Activated CD4-positive, alpha-beta T cell treated with anti-CD3 and anti-CD28 coated beads, Interleukin-2, amount 10 ng/mL, durations not matched to agents 7 days and 5 days (primary cell): ENCODE data around the gene FCGBP. TPM values are rescaled to one million over a fixed set of nuclear protein-coding genes. Genes with fewer than 3 reads are reported as not detected.

Experiments used
- CTCF ChIA-PET: fragments of 350-600 bp; sonication (Branson Sonifier 250); formaldehyde crosslinking; loops from one replicate; lab custom pipeline; 2021; ENCODE audit warnings: antibody characterized with exemption; lab: Charles Lee
- POLR2A ChIA-PET: fragments of 350-600 bp; sonication (Branson Sonifier 250); formaldehyde crosslinking; loops from one replicate; lab custom pipeline; 2021; ENCODE audit warnings: antibody characterized with exemption; lab: Charles Lee
- DNase-seq: peaks from one replicate; pipeline ENCODE4 v3.0.0-alpha.2; 2020
- H3K27ac Mint-ChIP-seq: one replicate; pipeline ENCODE4 v1.8.0; 2021; ENCODE audit warnings: mild to moderate bottlenecking, moderate library complexity, mixed read lengths
- H3K27me3 Mint-ChIP-seq: one replicate; pipeline ENCODE4 v1.8.0; 2021; ENCODE audit warnings: mixed read lengths
- H3K36me3 Mint-ChIP-seq: one replicate; pipeline ENCODE4 v1.8.0; 2021; ENCODE audit warnings: low read depth, mixed read lengths
- H3K4me1 Mint-ChIP-seq: one replicate; pipeline ENCODE4 v1.8.0; 2021; ENCODE audit warnings: mixed read lengths
- H3K4me3 Mint-ChIP-seq: one replicate; pipeline ENCODE4 v1.8.0; 2021; ENCODE audit warnings: mild to moderate bottlenecking, moderate library complexity, mixed read lengths
- H3K9me3 Mint-ChIP-seq: one replicate; pipeline ENCODE4 v1.8.0; 2021; ENCODE audit warnings: mixed read lengths
- total RNA-seq, 2 experiments: library from RNA; stranded (reverse); gene quantifications; one replicate each; pipeline ENCODE4 v1.2.3, GENCODE V29; 2021

Gene FCGBP
- total RNA-seq, 2 experiments from 2014 or later = 7.1 TPM

GRCh38 chr19:39942366-39942730 is 7.9 kb upstream of the FCGBP start:
- H3K4me1 Mint-ChIP-seq = peaks cover 74% of the 10 kb centered on the region

GRCh38 chr19:39941615-39942365 is 7.4 kb upstream of the FCGBP start:
- H3K4me1 Mint-ChIP-seq = peaks cover 77% of the 10 kb centered on the region
- H3K4me3 Mint-ChIP-seq = peak overlapping the region; percentile 50
- POLR2A ChIA-PET = interaction anchor here (0.9 to 1.5 kb wide), 2 partner anchors 12 to 29 kb away, joined by 7 to 13 read pairs; partner anchors contain the start of gene PSMC4
- H3K36me3 Mint-ChIP-seq = peaks cover 33% of the 10 kb centered on the region
- peak; percentile 66 for DNase-seq
- peaks cover 26% of the 10 kb centered on the region for H3K9me3 Mint-ChIP-seq
- H3K27me3 Mint-ChIP-seq = no peaks in the 10 kb centered on the region
- H3K27ac Mint-ChIP-seq = peak overlapping the region; percentile 88
- CTCF ChIA-PET = interaction anchor here (0.6 to 2.1 kb wide), 4 partner anchors 12 to 44 kb away, joined by 3 to 11 read pairs (median 3); no protein-coding TSS in a partner anchor

More at GRCh38 chr19:39942366-39942730, 7.9 kb upstream of the FCGBP start:
- Mint-ChIP-seq H3K4me3 (peak overlapping the region; percentile 50), H3K27ac (peak overlapping the region; percentile 88), H3K9me3 (peaks cover 26% of the 10 kb centered on the region), H3K36me3 (peaks cover 33% of the 10 kb centered on the region), H3K27me3 (no peaks in the 10 kb centered on the region)
- CTCF ChIA-PET = interaction anchor here (0.6 to 2.1 kb wide), 4 partner anchors 11 to 45 kb away, joined by 3 to 11 read pairs (median 3); no protein-coding TSS in a partner anchor
- POLR2A ChIA-PET = interaction anchor here (0.9 to 1.5 kb wide), 2 partner anchors 11 to 28 kb away, joined by 7 to 13 read pairs; partner anchors contain the start of gene PSMC4
- no peak for DNase-seq

GRCh38 chr19:39941151-39941550 is 6.7 kb upstream of the FCGBP start:
- Mint-ChIP-seq H3K9me3 (peaks cover 26% of the 10 kb centered on the region), H3K4me1 (peaks cover 80% of the 10 kb centered on the region), H3K4me3 (peak overlapping the region; percentile 50), H3K27ac (peak overlapping the region; percentile 88), H3K36me3 (peaks cover 33% of the 10 kb centered on the region), H3K27me3 (no peaks in the 10 kb centered on the region)
- POLR2A ChIA-PET = interaction anchor here (0.9 to 1.5 kb wide), 2 partner anchors 12 to 30 kb away, joined by 7 to 13 read pairs; partner anchors contain the start of gene PSMC4
- CTCF ChIA-PET = interaction anchor here (1.5 to 2.1 kb wide), 2 partner anchors 12 to 29 kb away, joined by 3 to 11 read pairs; no protein-coding TSS in a partner anchor
- no peak for DNase-seq

GRCh38 chr19:39940221-39940833 is 5.9 kb upstream of the FCGBP start:
- no peak for DNase-seq
- H3K9me3 Mint-ChIP-seq = peaks cover 26% of the 10 kb centered on the region
- POLR2A ChIA-PET = no interaction called here
- H3K36me3 Mint-ChIP-seq = peaks cover 33% of the 10 kb centered on the region
- H3K4me1 Mint-ChIP-seq = peaks cover 83% of the 10 kb centered on the region
- H3K27me3 Mint-ChIP-seq = no peaks in the 10 kb centered on the region
- CTCF ChIA-PET = interaction anchor here (0.6 kb wide), 1 partner anchor 8 kb away, joined by 6 read pairs; no protein-coding TSS in a partner anchor
- H3K27ac Mint-ChIP-seq = peak overlapping the region; percentile 88
- H3K4me3 Mint-ChIP-seq = no peak overlapping the region

- peaks cover 26% of the 10 kb centered on the region for H3K9me3 Mint-ChIP-seq
- no peaks in the 10 kb centered on the region for H3K27me3 Mint-ChIP-seq
- H3K36me3 Mint-ChIP-seq = peaks cover 33% of the 10 kb centered on the region
- no peak for DNase-seq
- no peak overlapping the region for H3K27ac Mint-ChIP-seq
- no peak overlapping the region for H3K4me3 Mint-ChIP-seq
- peaks cover 83% of the 10 kb centered on the region for H3K4me1 Mint-ChIP-seq
- ChIA-PET POLR2A (no interaction called here), CTCF (no interaction called here)
Measured at GRCh38 chr19:39939556-39939955, 5.1 kb upstream of the FCGBP start.

- H3K36me3 Mint-ChIP-seq = peaks cover 25% of the 10 kb centered on the region
- ChIA-PET CTCF (interaction anchor here (0.9 to 1.5 kb wide), 4 partner anchors 10 to 33 kb away, joined by 3 to 5 read pairs (median 4); partner anchors contain the start of gene PSMC4), POLR2A (no interaction called here)
- peaks cover 77% of the 10 kb centered on the region for H3K4me1 Mint-ChIP-seq
- no peaks in the 10 kb centered on the region for H3K27me3 Mint-ChIP-seq
- peak overlapping the region; percentile 21 for H3K27ac Mint-ChIP-seq
- H3K9me3 Mint-ChIP-seq = peaks cover 21% of the 10 kb centered on the region
- no peak for DNase-seq
- no peak overlapping the region for H3K4me3 Mint-ChIP-seq
Measured at GRCh38 chr19:39937787-39938186, 3.4 kb upstream of the FCGBP start.

GRCh38 chr19:39937094-39937720 is 2.8 kb upstream of the FCGBP start:
- ChIA-PET CTCF (interaction anchor here (0.5 to 2.5 kb wide), 10 partner anchors 8 to 1980 kb away, joined by 3 to 9 read pairs (median 4); partner anchors contain the start of gene PSMC4), POLR2A (interaction anchor here (0.5 kb wide), 1 partner anchor 24 kb away, joined by 3 read pairs; no protein-coding TSS in a partner anchor)
- Mint-ChIP-seq H3K4me3 (peak overlapping the region; percentile 28), H3K27me3 (no peaks in the 10 kb centered on the region), H3K27ac (peak overlapping the region; percentile 84), H3K36me3 (peaks cover 24% of the 10 kb centered on the region), H3K9me3 (peaks cover 21% of the 10 kb centered on the region), H3K4me1 (peaks cover 73% of the 10 kb centered on the region)
- DNase-seq = peak; percentile 43

- peak overlapping the region; percentile 84 for H3K27ac Mint-ChIP-seq
- peaks cover 67% of the 10 kb centered on the region for H3K4me1 Mint-ChIP-seq
- no peaks in the 10 kb centered on the region for H3K27me3 Mint-ChIP-seq
- peaks cover 21% of the 10 kb centered on the region for H3K9me3 Mint-ChIP-seq
- ChIA-PET CTCF (interaction anchor here (0.6 to 2.5 kb wide), 6 partner anchors 8 to 1979 kb away, joined by 3 to 9 read pairs (median 4); no protein-coding TSS in a partner anchor), POLR2A (interaction anchor here (0.6 kb wide), 1 partner anchor 23 kb away, joined by 4 read pairs; no protein-coding TSS in a partner anchor)
- peak overlapping the region; percentile 28 for H3K4me3 Mint-ChIP-seq
- peaks cover 24% of the 10 kb centered on the region for H3K36me3 Mint-ChIP-seq
- DNase-seq = no peak
Measured at GRCh38 chr19:39936622-39937021, 2.2 kb upstream of the FCGBP start.

GRCh38 chr19:39936020-39936419 is 1.6 kb upstream of the FCGBP start:
- Mint-ChIP-seq H3K9me3 (peaks cover 18% of the 10 kb centered on the region), H3K36me3 (peaks cover 21% of the 10 kb centered on the region), H3K4me3 (no peak overlapping the region), H3K4me1 (peaks cover 61% of the 10 kb centered on the region), H3K27ac (peak overlapping the region; percentile 51), H3K27me3 (no peaks in the 10 kb centered on the region)
- DNase-seq = no peak
- CTCF ChIA-PET = interaction anchor here (1.1 to 2.5 kb wide), 6 partner anchors 9 to 33 kb away, joined by 3 to 9 read pairs (median 4); no protein-coding TSS in a partner anchor
- POLR2A ChIA-PET = interaction anchor here (0.6 kb wide), 1 partner anchor 22 kb away, joined by 4 read pairs; no protein-coding TSS in a partner anchor

GRCh38 chr19:39935364-39935661 is 879 bp upstream of the FCGBP start:
- Mint-ChIP-seq H3K36me3 (peaks cover 14% of the 10 kb centered on the region), H3K27me3 (no peaks in the 10 kb centered on the region), H3K4me3 (no peak overlapping the region), H3K4me1 (peaks cover 54% of the 10 kb centered on the region), H3K27ac (peak overlapping the region; percentile 51), H3K9me3 (peaks cover 11% of the 10 kb centered on the region)
- CTCF ChIA-PET = interaction anchor here (1.1 to 2.5 kb wide), 3 partner anchors 9 to 33 kb away, joined by 4 to 9 read pairs (median 5); no protein-coding TSS in a partner anchor
- no peak for DNase-seq
- POLR2A ChIA-PET = no interaction called here

- H3K36me3 Mint-ChIP-seq = peaks cover 1% of the 10 kb centered on the region
- DNase-seq = no peak
- POLR2A ChIA-PET = no interaction called here
- H3K4me3 Mint-ChIP-seq = no peak overlapping the region
- peaks cover 15% of the 10 kb centered on the region for H3K4me1 Mint-ChIP-seq
- CTCF ChIA-PET = no interaction called here
- H3K27ac Mint-ChIP-seq = no peak overlapping the region
- H3K9me3 Mint-ChIP-seq = peaks cover 3% of the 10 kb centered on the region
- no peaks in the 10 kb centered on the region for H3K27me3 Mint-ChIP-seq
Measured at GRCh38 chr19:39929750-39930149, 4.7 kb downstream of the FCGBP start.

- CTCF ChIA-PET = interaction anchor here (0.6 kb wide), 1 partner anchor 335 kb away, joined by 4 read pairs; no protein-coding TSS in a partner anchor
Measured at GRCh38 chr19:39928357-39928725, 6.1 kb downstream of the FCGBP start.

More at GRCh38 chr19:39928357-39928725, 6.1 kb downstream of the FCGBP start:
- H3K36me3 Mint-ChIP-seq = peaks cover 1% of the 10 kb centered on the region
- no peaks in the 10 kb centered on the region for H3K27me3 Mint-ChIP-seq
- H3K4me3 Mint-ChIP-seq = no peak overlapping the region
- no peak for DNase-seq
- peaks cover 5% of the 10 kb centered on the region for H3K4me1 Mint-ChIP-seq
- H3K9me3 Mint-ChIP-seq = peaks cover 3% of the 10 kb centered on the region
- peak overlapping the region; percentile 31 for H3K27ac Mint-ChIP-seq
- POLR2A ChIA-PET = interaction anchor here (0.7 kb wide), 2 partner anchors 42 to 527 kb away, joined by 4 read pairs; no protein-coding TSS in a partner anchor
